ENCODE data around the gene GPR155.
"Not testable (repeated sequence)": the region's sequence is repeated elsewhere in the genome, so short reads cannot be mapped to it uniquely, and the experiment has no call there.

Gene GPR155

GRCh38 chr2:174492963-174493431 is 6.2 kb upstream of the GPR155 start:
- DNase-seq (ENCODE audit: low read depth in 2 of 2), result peak; percentile 36 to 38

GRCh38 chr2:174491947-174492346 is 5.1 kb upstream of the GPR155 start:
- DNase-seq (ENCODE audit: low read depth in 2 of 2), result no peak

- DNase-seq (ENCODE audit: low read depth in 2 of 2), result no peak
These were observed 3.2 kb upstream of the GPR155 start for GRCh38 chr2:174490051-174490450.

- not testable (repeated sequence) for DNase-seq (ENCODE audit: low read depth in 2 of 2)
These were observed 2.7 kb upstream of the GPR155 start for GRCh38 chr2:174489520-174489919.

- DNase-seq (ENCODE audit: low read depth in 2 of 2), result no peak
These were observed 962 bp upstream of the GPR155 start for GRCh38 chr2:174487820-174488162.

- peak; percentile 99 for DNase-seq (ENCODE audit: low read depth in 2 of 2)
These were observed 435 bp upstream of the GPR155 start for GRCh38 chr2:174487108-174487819.

- DNase-seq (ENCODE audit: low read depth in 2 of 2), result peak in 1 of 2 donors; percentile 6
These were observed 854 bp downstream of the GPR155 start for GRCh38 chr2:174485788-174486562.

GRCh38 chr2:174485045-174485444 is 1.8 kb downstream of the GPR155 start:
- DNase-seq (ENCODE audit: low read depth in 2 of 2), result not testable (repeated sequence)

GRCh38 chr2:174484573-174484972 is 2.3 kb downstream of the GPR155 start:
- no peak for DNase-seq (ENCODE audit: low read depth in 2 of 2)

- no peak for DNase-seq (ENCODE audit: low read depth in 2 of 2)
These were observed 4.0 kb downstream of the GPR155 start for GRCh38 chr2:174482854-174483253.

- no peak for DNase-seq (ENCODE audit: low read depth in 2 of 2)
These were observed 9.1 kb downstream of the GPR155 start for GRCh38 chr2:174477759-174478158.

GRCh38 chr2:174473796-174474195 is 13.0 kb downstream of the GPR155 start:
- DNase-seq (ENCODE audit: low read depth in 2 of 2), result no peak

- DNase-seq (ENCODE audit: low read depth in 2 of 2), result no peak
These were observed 21.5 kb downstream of the GPR155 start for GRCh38 chr2:174465327-174465726.

- DNase-seq (ENCODE audit: low read depth in 2 of 2), result no peak
These were observed 25.6 kb downstream of the GPR155 start for GRCh38 chr2:174461221-174461620.

- DNase-seq (ENCODE audit: low read depth in 2 of 2), result no peak
These were observed 32.3 kb downstream of the GPR155 start for GRCh38 chr2:174454566-174454965.

GRCh38 chr2:174450021-174450816 is 36.6 kb downstream of the GPR155 start:
- no peak for DNase-seq (ENCODE audit: low read depth in 2 of 2)

- no peak for DNase-seq (ENCODE audit: low read depth in 2 of 2)
These were observed 37.8 kb downstream of the GPR155 start for GRCh38 chr2:174449033-174449432.

GRCh38 chr2:174446531-174446930 is 40.3 kb downstream of the GPR155 start:
- DNase-seq (ENCODE audit: low read depth in 2 of 2), result no peak

GRCh38 chr2:174445248-174445647 is 41.6 kb downstream of the GPR155 start:
- no peak for DNase-seq (ENCODE audit: low read depth in 2 of 2)

GRCh38 chr2:174444761-174445160 is 42.1 kb downstream of the GPR155 start:
- DNase-seq (ENCODE audit: low read depth in 2 of 2), result no peak

GRCh38 chr2:174442546-174443510 is 44.0 kb downstream of the GPR155 start:
- no peak for DNase-seq (ENCODE audit: low read depth in 2 of 2)

Data from stimulated activated CD8-positive, alpha-beta memory T cell treated with anti-CD3 and anti-CD28 coated beads, Interleukin-15, amount 100 ng/mL, for 48 hours (primary cell).